Subcutaneous adipose tissue (tissue), 4 donors: ENCODE results near the gene GMPPB. TPM values are rescaled to one million over a fixed set of nuclear protein-coding genes. Genes with fewer than 3 reads are reported as not detected.

Source experiments
- CTCF ChIP-seq: fragments of 450-650 bp; IDR thresholded peaks from one replicate; pipeline ENCODE4 v1.5.1; 2016; ENCODE audit warnings: low read depth, mild to moderate bottlenecking, control low read depth, antibody characterized with exemption, moderate library complexity
- total RNA-seq, 4 donors: library from RNA; depleted of rRNA; stranded (reverse); fragments of >200 nt; gene quantifications; one replicate each; pipeline ENCODE4 v1.1.0, GENCODE V29; 2016

Gene GMPPB
- total RNA-seq, 4 donors from 2014 or later = 11.6 to 16.5 (median 13.7) TPM

- no peak for TF ChIP-seq CTCF
These were observed 22.2 kb upstream of the GMPPB start for GRCh38 chr3:49745986-49746385.

GRCh38 chr3:49740427-49740826 lies 16.7 kb upstream of the GMPPB start:
- no peak for TF ChIP-seq CTCF

- no peak for TF ChIP-seq CTCF
These were observed 14.4 kb upstream of the GMPPB start for GRCh38 chr3:49738067-49738713.

- TF ChIP-seq CTCF = no peak
These were observed 11.0 kb upstream of the GMPPB start for GRCh38 chr3:49734752-49735151.

- no peak for TF ChIP-seq CTCF
These were observed 9.8 kb upstream of the GMPPB start for GRCh38 chr3:49733551-49733950.

GRCh38 chr3:49732597-49732996 lies 8.8 kb upstream of the GMPPB start:
- TF ChIP-seq CTCF = no peak

- no peak for TF ChIP-seq CTCF
These were observed 6.3 kb upstream of the GMPPB start for GRCh38 chr3:49729966-49730609.
